Heart right ventricle (tissue), 16 donors: ENCODE data around the gene BICRAL. TPM values are rescaled to one million over a fixed set of nuclear protein-coding genes. Genes with fewer than 3 reads are reported as not detected.

Source experiments
- ATAC-seq, 8 donors: fragments of 200-7000 bp; cut with Tn5 transposase; one replicate each; pipeline ENCODE4 v1.9.1; 2020; ENCODE audit warnings: mild to moderate bottlenecking in 8 of 8, moderate library complexity in 8 of 8, moderate number of reproducible peaks in 1 of 8
- DNase-seq, 2 donors: peaks; one replicate each; pipeline ENCODE4 v3.0.0-alpha.2; 2020
- H3K27ac ChIP-seq, 10 donors: fragments of 200-600 bp; sonication (generic) in 2 of 10; one replicate each; pipeline versions ENCODE4 v1.5.0 to v1.8.0; 2020 to 2022; ENCODE audit warnings: mild to moderate bottlenecking in 3 of 10
- H3K27me3 ChIP-seq, 7 donors: fragments of 200-600 bp; one replicate each; pipeline ENCODE4 v1.8.0; 2021 to 2022; ENCODE audit warnings: mild to moderate bottlenecking in 2 of 7
- H3K36me3 ChIP-seq, 9 donors: fragments of 200-600 bp; sonication (generic) in 1 of 9; one replicate each; pipeline versions ENCODE4 v1.5.0 to v1.8.0; 2020 to 2022; ENCODE audit warnings: mild to moderate bottlenecking in 2 of 9
- H3K4me1 ChIP-seq, 9 donors: fragments of 200-600 bp; sonication (generic) in 1 of 9; one replicate each; pipeline versions ENCODE4 v1.5.0 to v1.8.0; 2020 to 2022; ENCODE audit warnings: mild to moderate bottlenecking in 4 of 9
- H3K4me3 ChIP-seq, 10 donors: fragments of 200-600 bp; sonication (generic) in 2 of 10; one replicate each; pipeline versions ENCODE4 v1.5.0 to v1.8.0; 2020 to 2022; ENCODE audit warnings: mild to moderate bottlenecking in 7 of 10, moderate library complexity in 2 of 10
- H3K9me3 ChIP-seq, 11 donors: fragments of 200-600 bp in 10 of 11; sonication (generic) in 2 of 11; one replicate each; pipeline versions ENCODE4 v1.5.0 to v1.8.0; 2013 to 2022; ENCODE audit warnings: mild to moderate bottlenecking in 2 of 11, control low read depth in 1 of 11, moderate library complexity in 1 of 11
- CTCF ChIP-seq, 9 donors: fragments of 200-600 bp; sonication (generic) in 2 of 9; IDR thresholded peaks; one replicate each; pipeline versions ENCODE4 v1.5.0 to v1.8.0; 2021 to 2022; ENCODE audit warnings: antibody characterized with exemption in 9 of 9, mild to moderate bottlenecking in 5 of 9, moderate library complexity in 1 of 9
- WGBS, 2 donors: extraction: QIAGEN DNeasy Blood & Tissue Kit; methylation state at CpG; one replicate each; pipeline ENCODE4 v1.1.7; 2013; ENCODE audit warnings: inconsistent platforms in 1 of 2; 5-methylcytosine and 5-hydroxymethylcytosine counted together
- intact Hi-C, 10 donors: fragments of 100-400 bp; cut with DNase I; formaldehyde crosslinking; loops; one replicate each; pipeline versions ENCODE4 v1.11.1 to v1.14.2; 2022
- polyA plus RNA-seq, 2 donors: library from polyadenylated mRNA; stranded (reverse); fragments of 200-250 nt; gene quantifications; one replicate each; pipeline ENCODE4 v1.2.3, GENCODE V29; 2013
- total RNA-seq, 10 donors: library from RNA; stranded (reverse); fragmentation: NEBNext Ultra II Directional in 3 of 10; extraction: Animal tissue kit (Norgen Biotek cat#: 25700) in 3 of 10; gene quantifications; one replicate each; pipeline versions ENCODE4 v1.2.1 to v1.2.4, GENCODE V29; 2021 to 2023
- donor health status: Arrhythmogenic right ventricular cardiomyopathy.
- donor health status: ischemic (EF 13 %, LVEDD 7.1; RV severe dilation, severe dysfunction).
- donor health status: healthy with polysubstance abuse.
- donor health status: DM: no; HTN: yes; CAD: no.
- donor health status: DM: no; HTN: no; CAD: no.
- donor health status: ischemic (EF 25% LVEDD 6.9; RV normal size, moderate dysfunction).
- donor health status: ischemic (EF 25% LVEDD 5.7; RV mildly dilated, moderate dysfunction).
- donor health status: healthy.
- donor health status: DM: yes; HTN: yes; CAD: no.
- donor health status: Ischemic cardiomyopathy.
- donor health status: ischemic (EF 35%, LVEDD 5.7; RV mildly dilated, moderate dysfunction).
- donor health status: nonischemic (EF 11% LVEDD 7.7; RV severe dilation, severe dysfunction).
- donor health status: DM: yes; HTN: yes; CAD: no.
- donor health status: PGD.
- donor health status: ischemic (EF 29% LVEDD 5.4; RV normal size, mild dysfunction).
- donor health status: nonischemic (EF 23%, LVEDD 6.1; RV moderate dilation, normal function).

The BICRAL gene
- total and polyA plus RNA-seq, 12 donors: 2.7 to 15.7 (median 13.4) TPM

GRCh38 chr6:42788671-42789070 lies 6.8 kb downstream of the BICRAL start:
- no peak for TF ChIP-seq CTCF (IDR thresholded peaks at IDR 0.05)
- ATAC-seq (no peak), DNase-seq (no peak)
- Histone ChIP-seq H3K27me3 (no peaks in the 10 kb centered on the region), H3K4me1 (peaks cover 6 to 70% (median 64%) of the 10 kb centered on the region in 9 donors), H3K27ac (peak overlapping the region in 1 of 10 donors; percentile 0), H3K4me3 (no peak overlapping the region), H3K36me3 (peaks cover 0 to 10% (median 0%) of the 10 kb centered on the region in 9 donors), H3K9me3 (no peaks in the 10 kb centered on the region)
- intact Hi-C loops: no loop called here
- 61 to 82% methylated on average over 4 of the region's 4 CpGs for WGBS, 2 donors

- TF ChIP-seq CTCF (IDR thresholded peaks at IDR 0.05): no peak
- intact Hi-C loops: no loop called here
- DNase-seq: no peak
These were observed 8.8 kb downstream of the BICRAL start for GRCh38 chr6:42790549-42791181.

GRCh38 chr6:42791706-42792320 lies 10.0 kb downstream of the BICRAL start:
- no peaks in the 10 kb centered on the region for H3K27me3 ChIP-seq
- no peak for TF ChIP-seq CTCF (IDR thresholded peaks at IDR 0.05)
- no peak for DNase-seq
- H3K9me3 ChIP-seq: no peaks in the 10 kb centered on the region
- WGBS, 2 donors: 89 to 92% methylated on average over 3 of the region's 3 CpGs
- H3K4me3 ChIP-seq: no peak overlapping the region
- peaks cover 3 to 48% (median 43%) of the 10 kb centered on the region in 9 donors for H3K4me1 ChIP-seq
- peaks cover 0 to 10% (median 0%) of the 10 kb centered on the region in 9 donors for H3K36me3 ChIP-seq
- intact Hi-C loops: no loop called here
- peak in 1 of 8 donors; percentile 34 for ATAC-seq
- no peak overlapping the region for H3K27ac ChIP-seq

More at GRCh38 chr6:42790549-42791181, 8.8 kb downstream of the BICRAL start:
- H3K4me3 ChIP-seq: no peak overlapping the region
- WGBS, 2 donors: 41 to 42% methylated on average over 5 of the region's 5 CpGs
- H3K9me3 ChIP-seq: no peaks in the 10 kb centered on the region
- peak in 5 of 8 donors; percentile 31 to 53 (median 34) for ATAC-seq
- H3K4me1 ChIP-seq: peaks cover 6 to 60% (median 53%) of the 10 kb centered on the region in 9 donors
- peaks cover 0 to 10% (median 0%) of the 10 kb centered on the region in 9 donors for H3K36me3 ChIP-seq
- peak overlapping the region in 5 of 10 donors; percentile 13 to 40 (median 29) for H3K27ac ChIP-seq
- no peaks in the 10 kb centered on the region for H3K27me3 ChIP-seq

- intact Hi-C loops: no loop called here
- TF ChIP-seq CTCF (IDR thresholded peaks at IDR 0.05): no peak
- H3K36me3 ChIP-seq: peaks cover 0 to 7% (median 0%) of the 10 kb centered on the region in 9 donors
These were observed 13.8 kb downstream of the BICRAL start for GRCh38 chr6:42795651-42796050.

More at GRCh38 chr6:42795651-42796050, 13.8 kb downstream of the BICRAL start:
- no peak overlapping the region for H3K27ac ChIP-seq
- DNase-seq (no peak), ATAC-seq (no peak)
- H3K4me1 ChIP-seq: peaks cover 0 to 20% (median 9%) of the 10 kb centered on the region in 9 donors
- 95 to 97% methylated on average over 1 of the region's 1 CpG for WGBS, 2 donors
- no peaks in the 10 kb centered on the region for H3K27me3 ChIP-seq
- H3K9me3 ChIP-seq: no peaks in the 10 kb centered on the region
- H3K4me3 ChIP-seq: no peak overlapping the region
